GM19468 (cell line): ENCODE data around the gene ZAP70.
"Not testable (repeated sequence)": the region's sequence is repeated elsewhere in the genome, so short reads cannot be mapped to it uniquely, and the experiment has no call there.

Source experiments
- ATAC-seq: cut with Tn5 transposase; IDR thresholded peaks from one replicate; pipeline ENCODE4 v1.9.1; 2021; ENCODE audit warnings: mild to moderate bottlenecking, moderate library complexity, moderate number of reproducible peaks; ENCODE audit not compliant: unreplicated experiment; ENCODE audit errors: extremely low read depth

ZAP70 gene

DNA sequence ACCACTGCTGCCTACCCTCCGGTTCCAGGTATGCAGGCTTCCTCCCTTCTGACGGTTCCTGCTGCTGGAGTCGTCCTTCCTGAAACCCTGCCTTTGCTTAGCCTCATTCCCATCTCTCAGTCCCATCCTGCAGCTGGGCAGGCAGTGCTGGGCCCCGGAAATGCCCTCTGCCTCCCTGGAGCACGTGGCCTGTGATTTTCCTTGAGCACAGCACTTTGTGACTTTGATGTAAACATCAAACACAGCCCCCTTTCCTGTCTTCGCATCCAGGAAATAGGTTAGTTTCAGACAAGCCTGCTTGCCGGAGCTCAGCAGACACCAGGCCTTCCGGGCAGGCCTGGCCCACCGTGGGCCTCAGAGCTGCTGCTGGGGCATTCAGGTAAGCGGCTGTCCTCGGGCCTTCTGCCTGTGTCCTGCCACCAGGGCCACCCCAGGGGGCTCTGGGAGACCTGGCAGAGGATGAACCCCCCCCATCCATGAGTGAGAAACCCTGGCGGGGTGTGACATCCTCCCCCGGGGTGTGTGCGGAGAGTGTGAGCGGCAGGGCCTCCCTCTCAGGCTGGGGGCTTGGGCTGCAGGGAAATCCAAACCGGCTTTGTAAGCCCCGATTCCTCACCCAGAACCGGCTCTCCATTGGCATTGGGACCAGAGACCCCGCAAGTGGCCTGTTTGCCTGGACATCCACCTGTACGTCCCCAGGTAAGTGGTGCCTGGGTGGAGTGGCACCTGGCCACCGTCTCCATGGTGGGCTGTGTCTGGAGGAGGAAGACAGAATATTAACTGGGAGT, at the start of gene ZAP70:
Gene ZAP70 (plus strand): TSS at position 281 of the 788 bp plus-strand sequence. CDS start 10,461 bp downstream, outside the sequence.
- no peak for ATAC-seq

- no peak for ATAC-seq
Observed at GRCh38 chr2:97663626-97663961, 49.8 kb upstream of the ZAP70 start.

DNA sequence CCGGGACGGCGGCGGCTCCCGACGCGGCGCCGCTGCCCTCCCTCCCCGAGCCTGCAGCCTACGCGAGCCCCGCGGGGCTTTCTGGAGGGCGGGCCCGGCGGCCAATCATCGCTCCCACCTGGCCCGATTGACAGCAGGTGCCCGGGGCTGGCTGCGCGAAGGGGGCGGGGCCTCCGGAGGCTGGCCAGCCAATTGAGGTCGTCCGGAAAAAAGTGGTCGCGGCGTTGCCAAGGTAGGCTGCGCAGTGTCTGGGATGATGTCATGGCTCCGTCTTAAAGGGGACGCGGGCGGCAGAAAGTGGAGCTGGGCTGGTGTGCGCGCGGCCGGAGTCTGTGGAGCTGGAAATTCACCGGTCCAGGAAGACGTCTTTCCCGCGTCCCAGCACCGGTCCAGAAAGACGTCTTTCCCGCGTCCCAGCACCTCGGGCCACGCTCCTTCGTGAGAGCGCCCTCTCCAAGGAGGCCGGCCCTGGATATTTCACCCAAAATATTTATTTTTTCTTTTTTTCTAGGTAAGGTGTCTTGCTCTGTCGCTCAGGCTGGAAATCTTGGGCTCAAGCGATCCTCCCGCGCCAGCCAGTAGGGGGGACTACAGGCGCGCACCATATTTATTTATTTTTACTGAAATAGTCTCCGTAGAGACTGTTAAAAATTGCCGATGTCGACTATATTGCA, 49.3 kb upstream of the ZAP70 start, which contains the start of gene ACTR1B:
Gene ACTR1B (minus strand): TSS at position 83 of the 674 bp plus-strand sequence. CDS start 154 bp downstream, outside the sequence.
- ATAC-seq = peak; percentile 85

- ATAC-seq = no peak
Observed at GRCh38 chr2:97664636-97664970, 48.8 kb upstream of the ZAP70 start.

DNA sequence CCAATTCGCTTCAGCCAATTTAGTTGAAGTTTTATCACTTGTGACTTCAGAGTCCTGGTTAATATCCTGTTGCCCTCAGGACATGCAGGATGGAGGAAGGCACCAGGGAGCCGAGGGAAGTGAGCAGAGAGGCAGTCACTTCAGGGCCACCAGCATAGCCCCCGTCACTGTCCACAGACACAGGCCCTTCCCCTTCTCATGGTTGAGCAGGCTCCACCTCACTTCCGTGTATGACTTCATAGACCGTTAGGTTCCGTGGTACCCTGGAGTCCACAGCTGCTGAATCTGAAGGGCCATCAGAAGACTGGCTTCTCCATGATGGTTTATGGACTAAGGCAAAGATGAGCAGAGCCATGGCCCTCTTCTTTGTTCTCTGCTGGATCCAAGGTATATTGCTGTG, 43.9 kb upstream of the ZAP70 start, which contains the start of gene C2orf92:
Gene C2orf92 (plus strand): TSS at position 266 of the 400 bp plus-strand sequence. CDS start 76 bp downstream, at position 342.
- ATAC-seq = no peak

DNA sequence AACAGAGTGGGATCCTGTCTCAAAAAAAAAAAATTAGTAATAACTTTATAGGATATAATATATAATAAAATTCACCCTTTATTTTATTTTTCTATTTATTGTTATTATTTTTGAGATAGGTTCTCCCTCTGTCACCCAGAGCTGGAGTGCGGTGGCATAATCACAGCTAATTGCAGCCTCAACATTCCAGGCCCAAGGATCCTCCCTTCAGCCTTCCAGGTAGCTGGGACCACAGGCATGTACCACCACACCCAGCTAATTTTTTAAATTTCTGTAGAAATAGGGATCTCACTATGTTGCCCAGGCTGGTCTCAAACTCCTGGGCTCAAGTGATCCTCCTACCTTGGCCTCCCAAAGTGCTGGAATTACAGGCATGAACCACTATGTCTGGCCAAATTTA, 42.9 kb upstream of the ZAP70 start:
- ATAC-seq = no peak

DNA sequence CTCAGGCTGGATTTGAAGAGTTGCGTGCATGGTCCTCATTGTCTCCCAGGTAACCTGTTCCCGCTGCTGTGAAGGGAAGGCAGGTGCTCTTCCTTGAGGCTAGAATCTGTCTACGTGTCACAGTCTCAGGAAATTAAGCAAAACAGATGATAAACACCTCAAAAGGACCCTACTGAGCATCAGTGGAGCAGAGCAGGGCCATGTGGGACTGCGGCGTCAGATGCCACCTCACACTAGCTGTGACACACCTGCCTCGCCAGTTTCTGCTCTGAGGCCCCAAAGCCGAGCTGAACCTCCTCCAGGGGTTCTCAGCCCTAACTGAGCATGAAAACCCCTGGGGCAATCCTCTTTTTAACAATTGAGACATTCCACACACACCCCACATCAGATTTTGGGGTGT, 41.9 kb upstream of the ZAP70 start:
- no peak for ATAC-seq

GRCh38 chr2:97672606-97673140, 40.7 kb upstream of the ZAP70 start:
- not testable (repeated sequence) for ATAC-seq

- no peak for ATAC-seq
Observed at GRCh38 chr2:97673182-97673914, 40.0 kb upstream of the ZAP70 start.

GRCh38 chr2:97673915-97674283, 39.5 kb upstream of the ZAP70 start:
- no peak for ATAC-seq

- no peak for ATAC-seq
Observed at GRCh38 chr2:97675430-97676113, 37.8 kb upstream of the ZAP70 start.

DNA sequence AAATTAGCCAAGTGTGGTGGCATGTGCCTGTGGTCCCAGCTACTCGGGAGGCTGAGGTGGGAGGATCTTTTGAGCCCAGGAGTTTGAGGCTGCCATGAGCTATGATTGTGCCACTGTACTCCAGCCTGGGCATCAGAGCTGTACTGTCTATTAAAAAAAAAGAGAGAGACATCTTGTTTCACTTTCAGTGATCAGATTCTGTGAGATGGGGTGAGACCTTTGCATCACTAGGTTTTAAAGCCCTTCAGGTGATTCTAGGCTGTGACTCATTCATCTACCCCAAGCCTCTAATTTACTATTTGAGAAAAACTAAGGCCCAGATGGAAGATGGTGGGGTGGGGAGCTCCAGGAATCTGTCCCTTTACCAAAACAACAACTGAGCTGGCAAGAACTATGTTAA, 36.8 kb upstream of the ZAP70 start:
- no peak for ATAC-seq

DNA sequence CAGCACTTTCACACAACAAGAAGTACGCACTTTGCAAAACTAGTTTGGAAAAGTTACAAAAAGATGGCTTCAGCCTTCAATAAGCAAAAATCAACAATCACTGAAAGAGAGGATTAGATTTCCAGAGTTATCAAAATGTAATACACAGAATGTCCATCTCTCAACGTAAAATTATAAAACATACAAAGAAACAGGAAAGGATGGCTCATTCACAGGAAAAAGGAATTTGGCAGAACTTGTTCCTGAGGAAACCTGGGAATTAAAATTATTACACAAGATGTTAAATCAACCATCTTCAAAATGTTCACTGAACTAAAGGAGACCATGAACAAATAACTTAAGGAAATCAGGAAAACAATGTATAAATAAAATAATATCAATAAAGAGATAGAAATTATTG, 35.9 kb upstream of the ZAP70 start:
- ATAC-seq = no peak

- no peak for ATAC-seq
Observed at GRCh38 chr2:97678298-97678697, 35.1 kb upstream of the ZAP70 start.

- not testable (repeated sequence) for ATAC-seq
Observed at GRCh38 chr2:97687235-97687634, 26.1 kb upstream of the ZAP70 start.

DNA sequence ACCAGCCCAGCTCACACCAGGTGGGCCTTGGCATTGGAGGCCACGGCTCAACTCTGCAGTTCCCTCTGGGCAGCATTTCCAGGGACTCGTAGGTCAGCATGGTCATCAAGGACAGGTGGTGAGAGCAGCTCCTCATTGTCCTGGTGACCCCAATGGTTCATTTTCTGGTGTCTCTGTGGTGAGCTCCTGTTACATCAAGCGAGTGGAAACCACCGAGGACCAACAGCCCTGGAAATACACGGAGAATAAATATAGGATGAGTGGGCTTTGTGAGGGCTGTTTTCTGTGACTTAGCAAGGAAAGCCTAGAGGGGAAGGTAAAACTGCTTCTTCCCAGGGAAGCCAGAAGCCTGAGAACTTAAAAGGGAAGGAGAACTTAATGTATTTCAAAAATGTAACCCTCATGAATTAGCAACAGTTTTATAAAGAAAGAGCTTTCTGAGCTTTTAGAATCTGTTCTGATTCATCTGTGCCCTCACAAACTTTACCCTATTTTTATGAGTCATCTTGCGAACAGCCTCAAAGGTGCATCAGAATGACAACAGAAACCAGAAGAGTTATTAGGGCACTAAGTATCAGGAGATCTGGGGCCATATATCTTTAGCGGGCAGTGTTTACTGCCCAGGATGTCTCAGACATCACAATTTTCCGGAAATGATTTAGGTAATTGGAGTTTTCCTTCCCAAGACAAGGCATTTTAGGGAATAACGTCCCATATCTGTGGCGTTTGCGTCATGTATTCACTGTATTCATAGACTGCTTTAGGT, 25.1 kb upstream of the ZAP70 start:
- ATAC-seq = no peak

- no peak for ATAC-seq
Observed at GRCh38 chr2:97691166-97691565, 22.2 kb upstream of the ZAP70 start.

DNA sequence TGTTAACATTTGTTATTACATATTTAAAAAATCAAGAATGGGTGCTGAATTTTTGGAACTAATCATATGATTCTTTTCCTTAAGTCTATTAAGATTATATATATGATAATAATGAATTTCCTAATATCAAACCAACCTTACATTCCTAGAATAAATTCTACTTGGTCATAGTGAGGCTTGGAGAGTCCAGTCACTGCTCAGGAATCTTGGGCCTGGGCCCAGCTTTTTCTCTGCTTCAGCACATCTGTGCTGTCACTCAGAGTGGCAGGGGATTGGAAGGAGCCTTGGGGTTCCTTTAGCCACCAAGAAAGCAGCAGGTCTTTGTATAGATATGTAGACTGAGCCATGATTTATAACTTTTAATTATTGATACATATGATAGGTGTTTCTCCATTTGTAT, 19.9 kb upstream of the ZAP70 start:
- ATAC-seq = no peak

GRCh38 chr2:97695744-97696143, 17.6 kb upstream of the ZAP70 start:
- no peak for ATAC-seq
